NCI-H1417 treated with DMSO at 0.1 percent for 48 hours (cell line): ENCODE measurements around the gene SPIC.
"Not testable (repeated sequence)": the region's sequence is repeated elsewhere in the genome, so short reads cannot be mapped to it uniquely, and the experiment has no call there.

Source experiments
- DNase-seq: peaks from one replicate; lab custom pipeline; 2025; lab: John Stamatoyannopoulos, UW

SPIC gene

GRCh38 chr12:101474711-101475386, at the start of gene SPIC:
Gene SPIC (plus strand): TSS chr12:101475336. CDS start chr12:101476905, 1,569 bp downstream.
- no peak for DNase-seq

- no peak for DNase-seq
These were observed 44.7 kb upstream of the SPIC start for GRCh38 chr12:101430456-101430855.

GRCh38 chr12:101436136-101436535, 39.0 kb upstream of the SPIC start:
- DNase-seq = no peak

GRCh38 chr12:101439236-101439635, 35.9 kb upstream of the SPIC start:
- no peak for DNase-seq

GRCh38 chr12:101441461-101442224, 33.5 kb upstream of the SPIC start:
- no peak for DNase-seq

- no peak for DNase-seq
These were observed 19.5 kb upstream of the SPIC start for GRCh38 chr12:101455685-101456084.

- DNase-seq = no peak
These were observed 15.3 kb upstream of the SPIC start for GRCh38 chr12:101459642-101460346.

- DNase-seq = no peak
These were observed 6.2 kb upstream of the SPIC start for GRCh38 chr12:101468948-101469347.

- DNase-seq = no peak
These were observed 4.2 kb upstream of the SPIC start for GRCh38 chr12:101470939-101471338.

- DNase-seq = not testable (repeated sequence)
These were observed 3.3 kb upstream of the SPIC start for GRCh38 chr12:101471878-101472277.

- no peak for DNase-seq
These were observed 888 bp upstream of the SPIC start for GRCh38 chr12:101474248-101474647.

GRCh38 chr12:101475751-101476305, 692 bp downstream of the SPIC start:
- no peak for DNase-seq

GRCh38 chr12:101480849-101481248, 5.7 kb downstream of the SPIC start:
- DNase-seq = no peak

GRCh38 chr12:101485021-101485420, 9.9 kb downstream of the SPIC start:
- no peak for DNase-seq

- no peak for DNase-seq
These were observed 13.3 kb downstream of the SPIC start for GRCh38 chr12:101488469-101488868.

- DNase-seq = no peak
These were observed 15.3 kb downstream of the SPIC start for GRCh38 chr12:101490286-101490920.

- DNase-seq = no peak
These were observed 16.2 kb downstream of the SPIC start for GRCh38 chr12:101491329-101491728.

GRCh38 chr12:101493556-101493955, 18.4 kb downstream of the SPIC start:
- DNase-seq = no peak

- no peak for DNase-seq
These were observed 23.1 kb downstream of the SPIC start for GRCh38 chr12:101498252-101498651.

GRCh38 chr12:101501410-101501995, 26.4 kb downstream of the SPIC start:
- no peak for DNase-seq

- DNase-seq = no peak
These were observed 46.0 kb downstream of the SPIC start for GRCh38 chr12:101521136-101521535.

GRCh38 chr12:101527682-101528081, 52.5 kb downstream of the SPIC start:
- no peak for DNase-seq
